HUES6 (cell line): ENCODE measurements around the gene ALG3.
A peak's percentile ranks its signal among the peaks of the same experiment; 100 is the strongest.

ENCODE experiments used
- H3K27ac ChIP-seq: 2 replicates; pipeline ENCODE4 v1.7.0; 2013; ENCODE audit warnings: low read depth, mild to moderate bottlenecking, low read length, inconsistent platforms
- H3K27me3 ChIP-seq: 2 replicates; pipeline ENCODE4 v1.6.1; 2013; ENCODE audit warnings: low read length; ENCODE audit not compliant: control insufficient read depth, insufficient read depth
- H3K36me3 ChIP-seq: 2 replicates; pipeline ENCODE4 v1.6.1; 2013; ENCODE audit warnings: low read length; ENCODE audit not compliant: control insufficient read depth, insufficient read depth
- H3K4me1 ChIP-seq: 2 replicates; pipeline ENCODE4 v1.6.1; 2013; ENCODE audit warnings: low read length; ENCODE audit not compliant: control insufficient read depth, insufficient read depth
- H3K4me3 ChIP-seq: 2 replicates; pipeline ENCODE4 v1.5.1; 2013; ENCODE audit warnings: low read depth, low read length
- H3K9ac ChIP-seq: one replicate; pipeline ENCODE4 v1.6.1; 2013; ENCODE audit warnings: mild to moderate bottlenecking, low read length
- H3K9me3 ChIP-seq: 2 replicates; pipeline ENCODE4 v1.6.1; 2013; ENCODE audit warnings: low read depth, low read length; ENCODE audit not compliant: control insufficient read depth, insufficient read depth

Gene ALG3

GRCh38 chr3:184259878-184260723 is 11.3 kb upstream of the ALG3 start:
- Histone ChIP-seq H3K4me3 (peak overlapping the region; percentile 65), H3K27ac (no peak overlapping the region), H3K27me3 (peaks cover 70% of the 10 kb centered on the region), H3K36me3 (peaks cover 3% of the 10 kb centered on the region; the same call in 1 of the 2 replicates), H3K9me3 (no peaks in the 10 kb centered on the region), H3K9ac (peak overlapping the region; percentile 62), H3K4me1 (peaks cover 10% of the 10 kb centered on the region)

GRCh38 chr3:184259396-184259877 is 10.7 kb upstream of the ALG3 start:
- no peaks in the 10 kb centered on the region for H3K9me3 ChIP-seq
- no peak overlapping the region for H3K27ac ChIP-seq
- H3K9ac ChIP-seq, result no peak overlapping the region
- peaks cover 3% of the 10 kb centered on the region; the same call in 1 of the 2 replicates for H3K36me3 ChIP-seq
- H3K4me1 ChIP-seq, result peaks cover 10% of the 10 kb centered on the region
- H3K27me3 ChIP-seq, result peaks cover 63% of the 10 kb centered on the region
- H3K4me3 ChIP-seq, result 0 out of 2 replicates have a peak overlapping the region, but pooled peaks have one; percentile 28

GRCh38 chr3:184258926-184259325 is 10.2 kb upstream of the ALG3 start:
- no peak overlapping the region for H3K4me3 ChIP-seq
- no peak overlapping the region for H3K27ac ChIP-seq
- H3K9me3 ChIP-seq, result no peaks in the 10 kb centered on the region
- H3K27me3 ChIP-seq, result peaks cover 61% of the 10 kb centered on the region
- H3K36me3 ChIP-seq, result peaks cover 3% of the 10 kb centered on the region; the same call in 1 of the 2 replicates
- peaks cover 10% of the 10 kb centered on the region for H3K4me1 ChIP-seq
- H3K9ac ChIP-seq, result no peak overlapping the region

- Histone ChIP-seq H3K27me3 (peaks cover 48% of the 10 kb centered on the region), H3K36me3 (peaks cover 3% of the 10 kb centered on the region; the same call in 1 of the 2 replicates), H3K4me3 (no peak overlapping the region), H3K9ac (no peak overlapping the region), H3K27ac (no peak overlapping the region), H3K9me3 (no peaks in the 10 kb centered on the region), H3K4me1 (peaks cover 5% of the 10 kb centered on the region)
Observed at GRCh38 chr3:184257083-184257915, 8.5 kb upstream of the ALG3 start.

- H3K27me3 ChIP-seq, result peaks cover 32% of the 10 kb centered on the region
- no peak overlapping the region for H3K4me3 ChIP-seq
- H3K36me3 ChIP-seq, result peaks cover 3% of the 10 kb centered on the region; the same call in 1 of the 2 replicates
- no peaks in the 10 kb centered on the region; the same call in 1 of the 2 replicates for H3K4me1 ChIP-seq
- H3K27ac ChIP-seq, result no peak overlapping the region
- H3K9me3 ChIP-seq, result no peaks in the 10 kb centered on the region
- H3K9ac ChIP-seq, result no peak overlapping the region
Observed at GRCh38 chr3:184255291-184256039, 6.7 kb upstream of the ALG3 start.

GRCh38 chr3:184250167-184250828 is 1.5 kb upstream of the ALG3 start:
- peak overlapping the region; percentile 81 for H3K9ac ChIP-seq
- peaks cover 8% of the 10 kb centered on the region for H3K36me3 ChIP-seq
- H3K4me3 ChIP-seq, result peak overlapping the region; percentile 91
- H3K27ac ChIP-seq, result peak overlapping the region; percentile 22; the same call in 1 of the 2 replicates
- no peaks in the 10 kb centered on the region for H3K4me1 ChIP-seq
- H3K27me3 ChIP-seq, result no peaks in the 10 kb centered on the region
- no peaks in the 10 kb centered on the region for H3K9me3 ChIP-seq

GRCh38 chr3:184249412-184250166 is 827 bp upstream of the ALG3 start, which contains the start of gene EEF1AKMT4:
Gene EEF1AKMT4, plus strand, starts transcription at chr3:184249672. Its CDS starts 23 bp downstream, at chr3:184249695.
- Histone ChIP-seq H3K9ac (peak within 1 kb of the TSS; percentile 82), H3K4me1 (no peaks in the 10 kb centered on the region), H3K9me3 (no peaks in the 10 kb centered on the region), H3K27ac (peak within 1 kb of the TSS; percentile 87), H3K4me3 (peak within 1 kb of the TSS; percentile 91), H3K27me3 (no peaks in the 10 kb centered on the region), H3K36me3 (peaks cover 15% of the 10 kb centered on the region)

- Histone ChIP-seq H3K36me3 (peaks cover 40% of the 10 kb centered on the region), H3K4me3 (no peak overlapping the region), H3K27ac (no peak overlapping the region), H3K9ac (no peak overlapping the region), H3K4me1 (no peaks in the 10 kb centered on the region), H3K27me3 (no peaks in the 10 kb centered on the region; the same call in 1 of the 2 replicates), H3K9me3 (no peaks in the 10 kb centered on the region)
Observed at GRCh38 chr3:184242297-184242685, 6.5 kb downstream of the ALG3 start.

GRCh38 chr3:184241447-184242296 is 7.1 kb downstream of the ALG3 start:
- Histone ChIP-seq H3K4me1 (no peaks in the 10 kb centered on the region), H3K27me3 (no peaks in the 10 kb centered on the region; the same call in 1 of the 2 replicates), H3K36me3 (peaks cover 40% of the 10 kb centered on the region), H3K9ac (no peak overlapping the region), H3K4me3 (peak overlapping the region; percentile 50; the same call in 1 of the 2 replicates), H3K9me3 (no peaks in the 10 kb centered on the region), H3K27ac (no peak overlapping the region)
